ENCODE data around the gene PGM2L1.
"Not testable (repeated sequence)": the region's sequence is repeated elsewhere in the genome, so short reads cannot be mapped to it uniquely, and the experiment has no call there.

Gene PGM2L1

GRCh38 chr11:74333193-74333592 is 65.0 kb downstream of the PGM2L1 start:
- no peak for DNase-seq (ENCODE audit: low read depth)

GRCh38 chr11:74332291-74332690 is 65.9 kb downstream of the PGM2L1 start:
- DNase-seq (ENCODE audit: low read depth), result no peak

- not testable (repeated sequence) for DNase-seq (ENCODE audit: low read depth)
Observed at GRCh38 chr11:74331000-74331399, 67.2 kb downstream of the PGM2L1 start.

GRCh38 chr11:74330075-74330858 is 68.0 kb downstream of the PGM2L1 start:
- DNase-seq (ENCODE audit: low read depth), result no peak

GRCh38 chr11:74327076-74327475 is 71.2 kb downstream of the PGM2L1 start:
- DNase-seq (ENCODE audit: low read depth), result no peak

- DNase-seq (ENCODE audit: low read depth), result no peak
Observed at GRCh38 chr11:74326665-74327064, 71.6 kb downstream of the PGM2L1 start.

- DNase-seq (ENCODE audit: low read depth), result no peak
Observed at GRCh38 chr11:74325649-74326645, 72.3 kb downstream of the PGM2L1 start.

- DNase-seq (ENCODE audit: low read depth), result no peak
Observed at GRCh38 chr11:74322667-74323066, 75.6 kb downstream of the PGM2L1 start.

- no peak for DNase-seq (ENCODE audit: low read depth)
Observed at GRCh38 chr11:74321487-74322188, 76.6 kb downstream of the PGM2L1 start.

GRCh38 chr11:74320538-74320937 is 77.7 kb downstream of the PGM2L1 start:
- no peak for DNase-seq (ENCODE audit: low read depth)

- no peak for DNase-seq (ENCODE audit: low read depth)
Observed at GRCh38 chr11:74319139-74319816, 79.0 kb downstream of the PGM2L1 start.

- DNase-seq (ENCODE audit: low read depth), result no peak
Observed at GRCh38 chr11:74318241-74318932, 79.8 kb downstream of the PGM2L1 start.

GRCh38 chr11:74316772-74317505 is 81.3 kb downstream of the PGM2L1 start:
- no peak for DNase-seq (ENCODE audit: low read depth)

- no peak for DNase-seq (ENCODE audit: low read depth)
Observed at GRCh38 chr11:74312326-74312725, 85.9 kb downstream of the PGM2L1 start.

- DNase-seq (ENCODE audit: low read depth), result peak; percentile 31
Observed at GRCh38 chr11:74311352-74311926, 86.8 kb downstream of the PGM2L1 start, which contains the start of gene P4HA3. TSS of gene P4HA3 (minus strand) at chr11:74311640. CDS start at chr11:74311611, 29 bp downstream.

- no peak for DNase-seq (ENCODE audit: low read depth)
Observed at GRCh38 chr11:74310857-74311256, 87.4 kb downstream of the PGM2L1 start.

- DNase-seq (ENCODE audit: low read depth), result no peak
Observed at GRCh38 chr11:74307434-74307833, 90.8 kb downstream of the PGM2L1 start.

- DNase-seq (ENCODE audit: low read depth), result no peak
Observed at GRCh38 chr11:74306435-74307175, 91.6 kb downstream of the PGM2L1 start.

- no peak for DNase-seq (ENCODE audit: low read depth)
Observed at GRCh38 chr11:74299015-74299414, 99.2 kb downstream of the PGM2L1 start.

All from stimulated activated CD4-positive, alpha-beta T cell treated with anti-CD3 and anti-CD28 coated beads, Interleukin-2, amount 100 ng/mL, for 4 hours (primary cell).